GM23338 (cell line): ENCODE measurements around the gene EFCAB6. TPM values are rescaled to one million over a fixed set of nuclear protein-coding genes. Genes with fewer than 3 reads are reported as not detected.

Experiments
- ATAC-seq: fragments of 200-7000 bp; cut with Tn5 transposase; 3 replicates; pipeline ENCODE4 v1.9.1; 2020
- DNase-seq: peaks from one replicate; pipeline ENCODE4 v3.0.0-alpha.2; 2015; ENCODE audit warnings: low spot score
- H2AFZ ChIP-seq: fragments of 200-600 bp; sonication (generic); 2 replicates; pipeline ENCODE4 v1.8.0; 2016; ENCODE audit warnings: antibody characterized with exemption, mild to moderate bottlenecking, moderate library complexity
- H3F3A ChIP-seq: fragments of 200-600 bp; sonication (generic); replicated peaks from 2 replicates; pipeline ENCODE4 v1.8.0; 2017; ENCODE audit warnings: antibody characterized with exemption, mixed run types, low read depth
- H3K27ac ChIP-seq: fragments of 200-600 bp; sonication (generic); 2 replicates; pipeline ENCODE4 v1.6.1; 2016; ENCODE audit warnings: low read depth
- H3K27me3 ChIP-seq: fragments of 200-600 bp; sonication (generic); 2 replicates; pipeline ENCODE4 v1.8.0; 2016; ENCODE audit warnings: mild to moderate bottlenecking, mixed run types, moderate library complexity; ENCODE audit not compliant: insufficient read depth
- H3K36me3 ChIP-seq: fragments of 200-600 bp; sonication (generic); 2 replicates; pipeline ENCODE4 v1.8.0; 2016; ENCODE audit warnings: mild to moderate bottlenecking; ENCODE audit not compliant: insufficient read depth
- H3K4me1 ChIP-seq: fragments of 200-600 bp; sonication (generic); 2 replicates; pipeline ENCODE4 v1.8.0; 2016; ENCODE audit warnings: mild to moderate bottlenecking, moderate library complexity; ENCODE audit not compliant: insufficient read depth
- H3K4me2 ChIP-seq: fragments of 200-600 bp; sonication (generic); 2 replicates; pipeline ENCODE4 v1.7.1; 2017; ENCODE audit warnings: mixed run types
- H3K4me3 ChIP-seq: fragments of 200-600 bp; sonication (generic); 2 replicates; pipeline ENCODE4 v1.6.1; 2016; ENCODE audit warnings: mixed run types
- H3K79me2 ChIP-seq: fragments of 200-600 bp; sonication (generic); replicated peaks from 2 replicates; pipeline ENCODE4 v1.8.0; 2017; ENCODE audit warnings: mild to moderate bottlenecking; ENCODE audit not compliant: insufficient read depth
- H3K9me2 ChIP-seq: fragments of 200-600 bp; sonication (generic); 2 replicates; pipeline ENCODE4 v1.8.0; 2017; ENCODE audit not compliant: insufficient read depth
- H4K20me1 ChIP-seq: fragments of 200-600 bp; sonication (generic); replicated peaks from 2 replicates; pipeline ENCODE4 v1.8.0; 2017; ENCODE audit warnings: mild to moderate bottlenecking; ENCODE audit not compliant: insufficient read depth
- H3K27ac Mint-ChIP-seq: 2 replicates; pipeline ENCODE4 v1.8.0; 2020; ENCODE audit warnings: inconsistent platforms, mild to moderate bottlenecking, moderate library complexity, mixed read lengths
- H3K27me3 Mint-ChIP-seq: 3 replicates; pipeline ENCODE4 v1.8.0; 2022; ENCODE audit warnings: low read depth, mild to moderate bottlenecking, moderate library complexity, mixed read lengths, inconsistent platforms; ENCODE audit not compliant: insufficient read depth, poor library complexity
- H3K36me3 Mint-ChIP-seq: 3 replicates; pipeline ENCODE4 v1.8.0; 2021; ENCODE audit warnings: low read depth, mild to moderate bottlenecking, inconsistent platforms, moderate library complexity, mixed read lengths
- H3K4me1 Mint-ChIP-seq: 3 replicates; pipeline ENCODE4 v1.8.0; 2020; ENCODE audit warnings: mild to moderate bottlenecking, inconsistent platforms, mixed read lengths
- H3K4me3 Mint-ChIP-seq: 3 replicates; pipeline ENCODE4 v1.8.0; 2021; ENCODE audit warnings: moderate library complexity, mild to moderate bottlenecking, inconsistent platforms, mixed read lengths
- H3K9me3 Mint-ChIP-seq: 3 replicates; pipeline ENCODE4 v1.8.0; 2020; ENCODE audit warnings: moderate library complexity, mild to moderate bottlenecking, inconsistent platforms, mixed read lengths
- CREB1 ChIP-seq: fragments of 250-450 bp; sonication (Bioruptor Pico); IDR thresholded peaks from 2 replicates; pipeline ENCODE4 v1.5.0; 2020; ENCODE audit warnings: low read depth, mild to moderate bottlenecking, moderate library complexity
- CTCF ChIP-seq, 2 experiments: fragments of 200-600 bp in 1 of 2; sonication (generic) in 1 of 2; conservative IDR thresholded peaks; 2 replicates each; pipeline versions ENCODE4 v1.5.1 to v1.6.1; 2016 to 2017; ENCODE audit warnings: antibody characterized with exemption in 2 of 2, low read depth in 2 of 2, mild to moderate bottlenecking in 2 of 2, moderate library complexity in 1 of 2
- ETS1 ChIP-seq: IDR thresholded peaks from 2 replicates; pipeline ENCODE4 v1.6.1; 2016; ENCODE audit warnings: antibody characterized with exemption
- EZH2 ChIP-seq: fragments of 200-600 bp; sonication (generic); IDR thresholded peaks from one replicate; pipeline ENCODE4 v1.8.0; 2017; ENCODE audit warnings: antibody characterized with exemption, mild to moderate bottlenecking, low read depth; ENCODE audit not compliant: unreplicated experiment
- EZH2phosphoT487 ChIP-seq: fragments of 200-600 bp; sonication (generic); IDR thresholded peaks from one replicate; pipeline ENCODE4 v1.8.1; 2018; ENCODE audit warnings: antibody characterized with exemption; ENCODE audit not compliant: unreplicated experiment
- JUNB ChIP-seq: IDR thresholded peaks from one replicate; pipeline ENCODE4 v1.6.1; 2016; ENCODE audit warnings: antibody characterized with exemption; ENCODE audit not compliant: unreplicated experiment
- NANOG ChIP-seq: IDR thresholded peaks from 2 replicates; pipeline ENCODE4 v1.6.1; 2016; ENCODE audit warnings: antibody characterized with exemption, borderline replicate concordance
- POLR2AphosphoS5 ChIP-seq: IDR thresholded peaks from 2 replicates; pipeline ENCODE4 v1.6.1; 2016; ENCODE audit warnings: antibody characterized with exemption, low read depth
- STAT1 ChIP-seq: IDR thresholded peaks from one replicate; pipeline ENCODE4 v1.6.1; 2016; ENCODE audit warnings: antibody characterized with exemption; ENCODE audit not compliant: unreplicated experiment
- ZNF114 ChIP-seq: fragments of 250-450 bp; sonication (Bioruptor Pico); IDR thresholded peaks from 2 replicates; pipeline ENCODE4 v1.5.0; 2020; ENCODE audit warnings: mild to moderate bottlenecking, moderate library complexity
- ZNF331 ChIP-seq: fragments of 250-450 bp; sonication (Bioruptor Pico); IDR thresholded peaks from 2 replicates; pipeline ENCODE4 v1.5.0; 2020; ENCODE audit warnings: low read depth, mild to moderate bottlenecking, moderate library complexity
- ZNF462 ChIP-seq: fragments of 250-450 bp; sonication (Bioruptor Pico); IDR thresholded peaks from 2 replicates; pipeline ENCODE4 v1.5.0; 2020; ENCODE audit warnings: mild to moderate bottlenecking, moderate library complexity
- polyA plus RNA-seq: library from polyadenylated mRNA; unstranded; fragments of >200 nt; fragmentation: Nextera tagmentation; extraction: Ambion mirVana; gene quantifications from 2 replicates; pipeline ENCODE4 v1.2.1, GENCODE V29; 2016
- total RNA-seq: library from RNA; depleted of rRNA; stranded (reverse); fragments of >200 nt; shearing (Covaris generic); gene quantifications from 2 replicates; pipeline ENCODE4 v1.2.3, GENCODE V29; 2014
- TF ChIP-seq, protein P1 (sequence below): IDR thresholded peaks from one replicate; pipeline ENCODE4 v1.6.1; 2018; ENCODE audit warnings: antibody characterized with exemption; ENCODE audit not compliant: unreplicated experiment

EFCAB6 gene
- total and polyA plus RNA-seq, 2 experiments from 2014 or later = 1.1 to 1.8 TPM

- H3K9me3 Mint-ChIP-seq = no peaks in the 10 kb centered on the region
- no peaks in the 10 kb centered on the region for H3K36me3 ChIP-seq
- no peak overlapping the region for H3K27ac Mint-ChIP-seq
- H3K27me3 Mint-ChIP-seq = peaks cover 11% of the 10 kb centered on the region
- no peak overlapping the region for H3K27ac ChIP-seq
- H4K20me1 ChIP-seq = no peaks in the 10 kb centered on the region
- H3F3A ChIP-seq = no peaks in the 10 kb centered on the region
- no peak overlapping the region for H3K4me3 ChIP-seq
- no peak overlapping the region for H2AFZ ChIP-seq
- H3K36me3 Mint-ChIP-seq = no peaks in the 10 kb centered on the region
- TF ChIP-seq CTCF (conservative IDR thresholded peaks at IDR 0.05; ENCODE audit: low read depth in 2 of 2) = no peak
- no peak for TF ChIP-seq ZNF331 (CRISPR knock-in tag)
- no peak for TF ChIP-seq EZH2phosphoT487
- TF ChIP-seq, protein P1, sequence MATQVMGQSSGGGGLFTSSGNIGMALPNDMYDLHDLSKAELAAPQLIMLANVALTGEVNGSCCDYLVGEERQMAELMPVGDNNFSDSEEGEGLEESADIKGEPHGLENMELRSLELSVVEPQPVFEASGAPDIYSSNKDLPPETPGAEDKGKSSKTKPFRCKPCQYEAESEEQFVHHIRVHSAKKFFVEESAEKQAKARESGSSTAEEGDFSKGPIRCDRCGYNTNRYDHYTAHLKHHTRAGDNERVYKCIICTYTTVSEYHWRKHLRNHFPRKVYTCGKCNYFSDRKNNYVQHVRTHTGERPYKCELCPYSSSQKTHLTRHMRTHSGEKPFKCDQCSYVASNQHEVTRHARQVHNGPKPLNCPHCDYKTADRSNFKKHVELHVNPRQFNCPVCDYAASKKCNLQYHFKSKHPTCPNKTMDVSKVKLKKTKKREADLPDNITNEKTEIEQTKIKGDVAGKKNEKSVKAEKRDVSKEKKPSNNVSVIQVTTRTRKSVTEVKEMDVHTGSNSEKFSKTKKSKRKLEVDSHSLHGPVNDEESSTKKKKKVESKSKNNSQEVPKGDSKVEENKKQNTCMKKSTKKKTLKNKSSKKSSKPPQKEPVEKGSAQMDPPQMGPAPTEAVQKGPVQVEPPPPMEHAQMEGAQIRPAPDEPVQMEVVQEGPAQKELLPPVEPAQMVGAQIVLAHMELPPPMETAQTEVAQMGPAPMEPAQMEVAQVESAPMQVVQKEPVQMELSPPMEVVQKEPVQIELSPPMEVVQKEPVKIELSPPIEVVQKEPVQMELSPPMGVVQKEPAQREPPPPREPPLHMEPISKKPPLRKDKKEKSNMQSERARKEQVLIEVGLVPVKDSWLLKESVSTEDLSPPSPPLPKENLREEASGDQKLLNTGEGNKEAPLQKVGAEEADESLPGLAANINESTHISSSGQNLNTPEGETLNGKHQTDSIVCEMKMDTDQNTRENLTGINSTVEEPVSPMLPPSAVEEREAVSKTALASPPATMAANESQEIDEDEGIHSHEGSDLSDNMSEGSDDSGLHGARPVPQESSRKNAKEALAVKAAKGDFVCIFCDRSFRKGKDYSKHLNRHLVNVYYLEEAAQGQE = no peak
- TF ChIP-seq JUNB = no peak
- TF ChIP-seq CREB1 (CRISPR knock-in tag) = no peak
- TF ChIP-seq ZNF114 = no peak
- no peak for TF ChIP-seq EZH2
- no peak for TF ChIP-seq ETS1
- TF ChIP-seq STAT1 = no peak
- TF ChIP-seq POLR2AphosphoS5 = no peak
- TF ChIP-seq ZNF462 (CRISPR knock-in tag) = no peak
- TF ChIP-seq NANOG = no peak
- H3K9me2 ChIP-seq = no peaks in the 10 kb centered on the region
- DNase-seq = no peak
- H3K27me3 ChIP-seq = no peaks in the 10 kb centered on the region
- H3K79me2 ChIP-seq = no peaks in the 10 kb centered on the region
- peaks cover 10% of the 10 kb centered on the region; the same call in 1 of the 2 replicates for H3K4me1 ChIP-seq
- peaks cover 13% of the 10 kb centered on the region for H3K4me1 Mint-ChIP-seq
- no peak overlapping the region for H3K4me3 Mint-ChIP-seq
- no peak overlapping the region for H3K4me2 ChIP-seq
- ATAC-seq = no peak
Measured at GRCh38 chr22:43483669-43484068, 328.4 kb downstream of the EFCAB6 start.
